GM12801 (cell line): ENCODE measurements around the gene IAH1.

Experiments used
- TF ChIP-seq, protein P1 (sequence below): IDR thresholded peaks from one replicate; pipeline ENCODE4 v1.5.1; 2011; ENCODE audit warnings: control low read depth; ENCODE audit not compliant: insufficient read length; ENCODE audit errors: extremely low read depth

The IAH1 gene

DNA sequence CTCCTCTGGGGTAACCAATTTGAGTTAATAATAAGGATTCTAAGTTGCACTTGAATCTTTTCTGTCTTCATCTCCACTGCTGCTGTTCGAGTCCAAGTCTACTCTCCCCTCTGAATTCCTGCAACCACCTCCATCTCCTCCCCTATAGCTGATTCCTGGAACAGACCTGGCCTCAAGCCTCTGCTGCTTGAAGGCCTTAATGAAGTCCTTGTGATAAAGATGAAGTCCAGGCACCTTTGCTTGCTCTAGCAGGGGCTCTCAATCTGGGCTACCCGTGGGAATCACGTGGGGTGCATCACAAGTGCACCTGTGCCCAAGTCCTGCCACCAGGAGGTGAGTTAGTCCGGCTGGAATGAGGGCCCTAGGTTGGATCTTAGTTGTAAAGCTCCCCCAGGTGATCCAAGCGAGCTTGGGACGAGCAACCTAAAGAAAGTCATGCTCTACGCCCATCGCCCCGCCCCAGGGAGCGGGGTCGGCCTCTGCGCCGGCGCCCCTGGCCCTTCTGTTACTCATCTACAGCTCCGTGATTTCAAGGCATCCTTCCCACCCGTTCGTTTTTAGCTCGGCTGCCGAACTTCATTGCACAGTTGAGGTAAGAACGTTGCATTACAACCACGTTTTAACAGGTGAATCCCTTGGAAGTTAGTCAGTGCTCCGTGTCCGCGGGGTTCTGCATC is 905 bp upstream of the IAH1 start:
- TF ChIP-seq, protein P1, sequence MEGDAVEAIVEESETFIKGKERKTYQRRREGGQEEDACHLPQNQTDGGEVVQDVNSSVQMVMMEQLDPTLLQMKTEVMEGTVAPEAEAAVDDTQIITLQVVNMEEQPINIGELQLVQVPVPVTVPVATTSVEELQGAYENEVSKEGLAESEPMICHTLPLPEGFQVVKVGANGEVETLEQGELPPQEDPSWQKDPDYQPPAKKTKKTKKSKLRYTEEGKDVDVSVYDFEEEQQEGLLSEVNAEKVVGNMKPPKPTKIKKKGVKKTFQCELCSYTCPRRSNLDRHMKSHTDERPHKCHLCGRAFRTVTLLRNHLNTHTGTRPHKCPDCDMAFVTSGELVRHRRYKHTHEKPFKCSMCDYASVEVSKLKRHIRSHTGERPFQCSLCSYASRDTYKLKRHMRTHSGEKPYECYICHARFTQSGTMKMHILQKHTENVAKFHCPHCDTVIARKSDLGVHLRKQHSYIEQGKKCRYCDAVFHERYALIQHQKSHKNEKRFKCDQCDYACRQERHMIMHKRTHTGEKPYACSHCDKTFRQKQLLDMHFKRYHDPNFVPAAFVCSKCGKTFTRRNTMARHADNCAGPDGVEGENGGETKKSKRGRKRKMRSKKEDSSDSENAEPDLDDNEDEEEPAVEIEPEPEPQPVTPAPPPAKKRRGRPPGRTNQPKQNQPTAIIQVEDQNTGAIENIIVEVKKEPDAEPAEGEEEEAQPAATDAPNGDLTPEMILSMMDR: no peak

- TF ChIP-seq, protein P1: no peak
Measured at GRCh38 chr2:9473985-9474360, 378 bp upstream of the IAH1 start.

- TF ChIP-seq, protein P1: no peak
Measured at GRCh38 chr2:9477914-9478313, 3.6 kb downstream of the IAH1 start.

GRCh38 chr2:9478526-9478925 is 4.2 kb downstream of the IAH1 start:
- TF ChIP-seq, protein P1: no peak

DNA sequence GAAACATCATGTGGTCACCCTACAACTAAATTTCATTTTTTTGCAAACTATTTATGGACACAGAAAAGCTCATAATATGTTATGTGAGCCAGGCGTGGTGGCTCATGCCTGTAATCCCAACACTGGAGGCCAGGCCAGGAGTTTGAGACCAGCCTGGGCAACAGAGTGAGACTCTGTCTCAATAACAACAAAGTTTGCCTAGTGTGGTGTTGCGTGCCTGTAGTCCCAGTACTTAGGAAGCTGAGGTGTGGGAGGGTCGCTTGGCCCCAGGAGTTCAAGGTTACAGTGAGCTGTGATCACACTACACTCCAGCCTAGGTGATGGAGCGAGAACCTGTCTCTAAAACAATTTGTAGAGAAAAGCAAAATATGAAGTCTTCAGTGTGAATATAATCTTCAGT is 5.8 kb downstream of the IAH1 start:
- TF ChIP-seq, protein P1: no peak

GRCh38 chr2:9483107-9483506 is 8.8 kb downstream of the IAH1 start:
- TF ChIP-seq, protein P1: no peak

DNA sequence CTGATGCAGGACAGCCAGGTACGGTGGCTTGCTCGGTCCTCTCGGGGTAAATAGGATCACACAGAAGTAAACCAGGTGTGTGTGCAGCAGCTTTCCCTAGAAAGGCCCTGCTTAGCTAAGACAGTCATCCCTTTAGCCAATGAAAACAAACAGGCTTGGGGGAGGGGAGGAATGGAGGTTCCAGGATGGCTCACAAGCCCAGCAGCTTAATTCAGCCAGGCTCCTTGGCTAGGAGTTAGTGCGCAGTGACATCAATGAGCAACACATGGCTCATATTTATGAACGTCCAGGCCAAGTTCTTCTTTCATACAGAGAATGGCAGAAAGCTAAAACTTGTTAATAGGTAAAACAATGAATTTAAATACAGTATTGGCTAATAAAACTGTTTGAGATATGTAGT is 10.2 kb downstream of the IAH1 start:
- TF ChIP-seq, protein P1: no peak
